ENCODE data around the gene EBLN2. TPM values are rescaled to one million over a fixed set of nuclear protein-coding genes. Genes with fewer than 3 reads are reported as not detected.

The EBLN2 gene
- total and polyA plus RNA-seq, 2 donors (not counting 3 experiments of a cell fraction or from before 2014, with no cell fraction given) = 2.5 to 7.3 TPM

DNA sequence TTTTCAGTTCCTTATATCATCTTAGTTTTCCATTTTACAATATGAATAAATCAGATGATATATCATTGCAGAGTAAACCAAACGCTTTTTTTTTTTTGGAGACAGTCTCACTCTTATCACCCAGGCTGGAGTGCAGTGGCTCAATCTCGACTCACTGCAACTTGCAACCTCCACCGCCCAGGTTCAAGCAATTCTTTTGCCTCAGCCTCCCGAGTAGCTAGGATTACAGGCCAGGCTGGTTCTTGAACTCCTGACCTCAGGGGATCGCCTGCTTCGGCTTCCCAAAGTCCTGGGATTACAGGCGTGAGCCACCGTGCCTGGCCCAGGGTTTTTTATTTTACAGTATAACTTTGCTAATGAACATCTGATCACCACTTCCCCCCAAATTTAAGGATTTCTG is 5.9 kb upstream of the EBLN2 start:
- Histone ChIP-seq H3K79me2 (ENCODE audit: control insufficient read depth, insufficient read depth, low read length) (peaks cover 35% of the 10 kb centered on the region), H2AFZ (ENCODE audit: low read depth, low read length) (no peak overlapping the region), H3K9me1 (replicated peaks; ENCODE audit: control insufficient read depth, extremely low read depth, insufficient read depth, low read length) (no peaks in the 10 kb centered on the region), H3K27me3 (ENCODE audit: control insufficient read depth in 2 of 2, insufficient read depth in 2 of 2, low read length in 2 of 2) (no peaks in the 10 kb centered on the region), H3K9me3 (replicated peaks; ENCODE audit: control insufficient read depth, insufficient read depth, low read length) (no peaks in the 10 kb centered on the region), H3K36me3 (ENCODE audit: control insufficient read depth in 2 of 2, extremely low read depth in 1 of 2, insufficient read depth in 2 of 2, low read length in 2 of 2) (no peaks in the 10 kb centered on the region), H3K4me2 (ENCODE audit: insufficient read depth, low read length) (no peak overlapping the region), H3K27ac (ENCODE audit: insufficient read depth, low read depth, low read length) (no peak overlapping the region), H3K4me1 (ENCODE audit: control insufficient read depth, extremely low read depth, insufficient read depth, low read length) (peaks cover 4% of the 10 kb centered on the region), H3K9ac (replicated peaks; ENCODE audit: extremely low read depth, insufficient read depth, low read length) (no peak overlapping the region), H4K20me1 (replicated peaks; ENCODE audit: control insufficient read depth, extremely low read depth, insufficient read depth, low read length) (peaks cover 16% of the 10 kb centered on the region), H3K4me3 (replicated peaks in 1 of 3; ENCODE audit: insufficient read depth in 1 of 3, low read depth in 1 of 3, low read length in 3 of 3) (no peak overlapping the region)
- DNase-seq (ENCODE audit: low read depth, low spot score) (no peak), FAIRE-seq (no peak)
- no TSS peak for BruUV-seq (replicated peaks)
- ChIA-PET POLR2A (no interaction called here), CTCF (interaction anchor here (0.6 to 6.5 kb wide), 12 partner anchors 9 to 206 kb away, joined by 3 to 91 read pairs (median 8); partner anchors contain the start of genes PPP4R2 and SHQ1)
- intact Hi-C loops (cut with micrococcal nuclease) = no loop called here
- TF ChIP-seq, protein P1, sequence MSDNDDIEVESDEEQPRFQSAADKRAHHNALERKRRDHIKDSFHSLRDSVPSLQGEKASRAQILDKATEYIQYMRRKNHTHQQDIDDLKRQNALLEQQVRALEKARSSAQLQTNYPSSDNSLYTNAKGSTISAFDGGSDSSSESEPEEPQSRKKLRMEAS (IDR thresholded peaks at IDR 0.05; ENCODE audit: insufficient read depth, insufficient read length) = no peak
- dilution Hi-C loops (cut with MboI; ENCODE audit: extremely low pct_ligation_motif_present, low sequenced_read_pairs) = no loop called here

DNA sequence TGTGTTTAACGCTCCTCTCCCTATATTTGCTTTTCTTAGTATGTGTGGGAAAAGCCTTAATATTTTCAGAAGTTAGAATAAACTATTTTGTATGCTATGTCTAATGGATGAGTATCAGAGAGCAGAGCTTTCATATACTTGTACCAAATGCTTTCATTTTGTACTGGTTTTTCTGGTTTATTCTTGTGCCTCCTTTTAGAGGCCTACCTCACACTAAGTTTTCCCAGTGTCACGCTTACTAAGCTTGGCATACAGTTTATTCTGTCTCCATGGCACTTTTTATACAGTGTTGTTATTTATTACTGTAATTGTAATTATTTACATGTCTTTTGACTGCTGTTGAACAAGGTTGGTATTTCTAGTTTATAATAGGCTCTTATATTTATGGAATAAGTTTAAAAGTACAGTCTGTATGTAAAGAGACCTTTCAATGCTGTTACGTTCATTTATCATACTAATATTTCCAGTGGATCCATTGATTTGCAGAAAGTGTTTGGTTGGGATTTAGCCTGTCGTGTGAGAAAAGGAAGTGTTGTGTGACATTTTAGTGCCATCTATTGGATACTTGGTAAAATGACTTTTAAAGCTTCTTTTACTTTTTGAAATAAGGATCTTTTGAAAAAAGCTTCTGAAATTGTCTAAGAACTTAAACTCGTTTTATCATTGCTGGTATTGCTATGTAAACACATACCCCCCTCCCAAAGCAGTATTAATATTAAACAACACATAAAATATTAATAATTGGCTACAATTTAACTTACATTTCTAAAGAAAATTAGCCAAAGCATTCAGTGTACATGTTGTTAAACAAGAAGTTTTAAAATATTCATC is 5.2 kb upstream of the EBLN2 start:
- FAIRE-seq = no peak

More for the DNA sequence above, 5.2 kb upstream of the EBLN2 start:
- Histone ChIP-seq H3K4me1 (ENCODE audit: control insufficient read depth, extremely low read depth, insufficient read depth, low read length) (peaks cover 4% of the 10 kb centered on the region), H3K27ac (ENCODE audit: insufficient read depth, low read depth, low read length) (no peak overlapping the region), H3K9ac (replicated peaks; ENCODE audit: extremely low read depth, insufficient read depth, low read length) (no peak overlapping the region), H4K20me1 (replicated peaks; ENCODE audit: control insufficient read depth, extremely low read depth, insufficient read depth, low read length) (peaks cover 16% of the 10 kb centered on the region), H3K9me1 (replicated peaks; ENCODE audit: control insufficient read depth, extremely low read depth, insufficient read depth, low read length) (no peaks in the 10 kb centered on the region), H2AFZ (ENCODE audit: low read depth, low read length) (no peak overlapping the region), H3K4me3 (replicated peaks in 1 of 3; ENCODE audit: insufficient read depth in 1 of 3, low read depth in 1 of 3, low read length in 3 of 3) (no peak overlapping the region), H3K9me3 (replicated peaks; ENCODE audit: control insufficient read depth, insufficient read depth, low read length) (no peaks in the 10 kb centered on the region), H3K4me2 (ENCODE audit: insufficient read depth, low read length) (no peak overlapping the region), H3K36me3 (ENCODE audit: control insufficient read depth in 2 of 2, extremely low read depth in 1 of 2, insufficient read depth in 2 of 2, low read length in 2 of 2) (no peaks in the 10 kb centered on the region), H3K27me3 (ENCODE audit: control insufficient read depth in 2 of 2, insufficient read depth in 2 of 2, low read length in 2 of 2) (no peaks in the 10 kb centered on the region), H3K79me2 (ENCODE audit: control insufficient read depth, insufficient read depth, low read length) (peaks cover 30% of the 10 kb centered on the region)
- dilution Hi-C loops (cut with MboI; ENCODE audit: extremely low pct_ligation_motif_present, low sequenced_read_pairs) (no loop called here), intact Hi-C loops (cut with micrococcal nuclease) (loop anchor here (1.0 to 2.0 kb wide), 2 partner anchors 59 to 117 kb away; partner anchors contain the start of gene PPP4R2)
- ChIA-PET POLR2A (interaction anchor here (1.0 kb wide), 1 partner anchor 10 kb away, joined by 5 read pairs; no protein-coding TSS in a partner anchor), CTCF (interaction anchor here (0.6 to 6.5 kb wide), 33 partner anchors 10 to 1101 kb away, joined by 3 to 91 read pairs (median 4); partner anchors contain the start of genes GXYLT2, PPP4R2 and SHQ1)
- DNase-seq (ENCODE audit: low read depth, low spot score) = peak; percentile 46
- TF ChIP-seq EZH2 (IDR thresholded peaks at IDR 0.05; ENCODE audit: borderline replicate concordance, low read depth, low read length, severe bottlenecking) (no peak), FOS (IDR thresholded peaks at IDR 0.05; ENCODE audit: borderline replicate concordance, insufficient read depth, low read length) (no peak), GATA2 (IDR thresholded peaks at IDR 0.05; ENCODE audit: insufficient read depth, insufficient read length, low read depth, low read length) (no peak)
- TF ChIP-seq, protein P2, sequence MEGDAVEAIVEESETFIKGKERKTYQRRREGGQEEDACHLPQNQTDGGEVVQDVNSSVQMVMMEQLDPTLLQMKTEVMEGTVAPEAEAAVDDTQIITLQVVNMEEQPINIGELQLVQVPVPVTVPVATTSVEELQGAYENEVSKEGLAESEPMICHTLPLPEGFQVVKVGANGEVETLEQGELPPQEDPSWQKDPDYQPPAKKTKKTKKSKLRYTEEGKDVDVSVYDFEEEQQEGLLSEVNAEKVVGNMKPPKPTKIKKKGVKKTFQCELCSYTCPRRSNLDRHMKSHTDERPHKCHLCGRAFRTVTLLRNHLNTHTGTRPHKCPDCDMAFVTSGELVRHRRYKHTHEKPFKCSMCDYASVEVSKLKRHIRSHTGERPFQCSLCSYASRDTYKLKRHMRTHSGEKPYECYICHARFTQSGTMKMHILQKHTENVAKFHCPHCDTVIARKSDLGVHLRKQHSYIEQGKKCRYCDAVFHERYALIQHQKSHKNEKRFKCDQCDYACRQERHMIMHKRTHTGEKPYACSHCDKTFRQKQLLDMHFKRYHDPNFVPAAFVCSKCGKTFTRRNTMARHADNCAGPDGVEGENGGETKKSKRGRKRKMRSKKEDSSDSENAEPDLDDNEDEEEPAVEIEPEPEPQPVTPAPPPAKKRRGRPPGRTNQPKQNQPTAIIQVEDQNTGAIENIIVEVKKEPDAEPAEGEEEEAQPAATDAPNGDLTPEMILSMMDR (IDR thresholded peaks at IDR 0.05; ENCODE audit: extremely low read depth in 1 of 2, insufficient read depth in 1 of 2, low read depth in 1 of 2, low read length in 2 of 2) = peak in 1 of 2 donors; percentile 4
- BruUV-seq (replicated peaks) = no TSS peak
